Tibial artery (tissue), 4 donors: Measurements from ENCODE around the gene CCDC200.
"Not testable (repeated sequence)": the region's sequence is repeated elsewhere in the genome, so short reads cannot be mapped to it uniquely, and the experiment has no call there.

Experiments
- DNase-seq, 2 donors: peaks; one replicate each; pipeline ENCODE4 v3.0.0-alpha.2; 2019
- H3K27ac ChIP-seq, 2 donors: fragments of 200-600 bp; sonication (generic) in 1 of 2; 1 replicate in 1 of 2; 2 replicates in 1 of 2; pipeline ENCODE4 v1.5.1; 2018 to 2019; ENCODE audit warnings: mild to moderate bottlenecking in 1 of 2
- H3K27me3 ChIP-seq, 2 donors: fragments of 200-600 bp; sonication (generic) in 1 of 2; one replicate each; pipeline versions ENCODE4 v1.5.1 to v1.6.0; 2016 to 2019
- H3K36me3 ChIP-seq, 3 donors: fragments of 200-600 bp; sonication (generic) in 2 of 3; one replicate each; pipeline ENCODE4 v1.5.1; 2016 to 2019; ENCODE audit warnings: mild to moderate bottlenecking in 2 of 3
- H3K4me1 ChIP-seq, 4 donors: fragments of 200-600 bp; sonication (generic) in 2 of 4; 1 replicate in 3 of 4; 2 replicates in 1 of 4; pipeline ENCODE4 v1.5.1; 2016 to 2019
- H3K4me3 ChIP-seq, 2 donors: fragments of 200-600 bp; sonication (generic) in 1 of 2; 1 replicate in 1 of 2; 2 replicates in 1 of 2; pipeline ENCODE4 v1.5.1; 2018 to 2019; ENCODE audit warnings: mild to moderate bottlenecking in 2 of 2
- H3K9me3 ChIP-seq, 3 donors: fragments of 200-600 bp; sonication (generic) in 1 of 3; one replicate each; pipeline ENCODE4 v1.5.1; 2016 to 2019
- intact Hi-C: fragments of 100-400 bp; cut with DNase I; formaldehyde crosslinking; loops from one replicate; pipeline ENCODE4 v1.15.0; 2023; ENCODE audit warnings: low total_unique reads
- TF ChIP-seq, protein P1 (sequence below), 2 experiments: fragments of 200-600 bp in 1 of 2; fragments of 450-650 bp in 1 of 2; IDR thresholded peaks; one replicate each; pipeline ENCODE4 v1.5.1; 2017 to 2019; ENCODE audit warnings: antibody characterized with exemption in 2 of 2, mild to moderate bottlenecking in 1 of 2, moderate library complexity in 1 of 2

CCDC200 gene

DNA sequence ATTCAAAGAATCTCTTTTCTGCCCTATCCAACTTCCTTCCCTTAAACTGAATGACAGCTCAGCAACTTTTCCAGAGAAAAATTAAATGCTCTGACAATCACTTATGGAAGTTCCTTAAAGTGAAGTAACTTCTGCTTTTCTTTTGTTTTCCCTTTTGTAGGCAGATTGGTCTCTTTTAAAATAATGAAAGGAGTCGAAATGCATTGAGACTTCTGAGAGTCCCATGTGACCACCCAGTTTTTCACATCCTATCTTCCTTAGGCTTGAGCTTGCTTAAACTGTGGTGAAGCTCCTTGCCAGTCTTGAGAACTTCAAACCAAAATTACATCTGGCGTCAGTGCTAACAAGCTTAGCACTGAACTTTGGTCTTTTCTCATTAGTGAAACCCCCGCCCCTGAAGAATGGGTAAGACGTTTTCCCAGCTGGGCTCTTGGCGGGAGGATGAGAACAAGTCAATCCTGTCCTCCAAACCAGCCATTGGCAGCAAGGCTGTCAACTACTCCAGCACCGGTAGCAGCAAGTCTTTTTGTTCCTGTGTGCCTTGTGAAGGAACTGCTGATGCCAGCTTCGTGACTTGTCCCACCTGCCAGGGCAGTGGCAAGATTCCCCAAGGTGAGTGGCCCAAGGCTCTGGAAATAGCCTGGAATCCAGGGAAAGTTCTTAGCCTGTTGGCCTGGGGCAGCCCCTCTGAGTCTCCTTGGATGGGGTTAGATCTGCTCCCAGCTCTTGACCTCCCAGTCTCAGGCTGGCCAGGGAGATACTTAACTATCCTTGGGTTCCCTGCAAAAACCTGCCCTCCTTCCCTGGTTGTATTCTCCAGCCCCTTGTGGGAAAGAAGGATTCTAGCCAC, 15.6 kb downstream of the CCDC200 start:
- H3K4me3 ChIP-seq: peak overlapping the region; percentile 57 to 58
- intact Hi-C loops: loop anchor here (5.0 kb wide), 1 partner anchor 124 kb away; no protein-coding TSS in a partner anchor
- H3K9me3 ChIP-seq: no peaks in the 10 kb centered on the region
- H3K4me1 ChIP-seq: peaks cover 0 to 21% (median 17%) of the 10 kb centered on the region in 4 donors
- no peaks in the 10 kb centered on the region for H3K27me3 ChIP-seq
- peak overlapping the region; percentile 75 for H3K27ac ChIP-seq
- TF ChIP-seq, protein P1, sequence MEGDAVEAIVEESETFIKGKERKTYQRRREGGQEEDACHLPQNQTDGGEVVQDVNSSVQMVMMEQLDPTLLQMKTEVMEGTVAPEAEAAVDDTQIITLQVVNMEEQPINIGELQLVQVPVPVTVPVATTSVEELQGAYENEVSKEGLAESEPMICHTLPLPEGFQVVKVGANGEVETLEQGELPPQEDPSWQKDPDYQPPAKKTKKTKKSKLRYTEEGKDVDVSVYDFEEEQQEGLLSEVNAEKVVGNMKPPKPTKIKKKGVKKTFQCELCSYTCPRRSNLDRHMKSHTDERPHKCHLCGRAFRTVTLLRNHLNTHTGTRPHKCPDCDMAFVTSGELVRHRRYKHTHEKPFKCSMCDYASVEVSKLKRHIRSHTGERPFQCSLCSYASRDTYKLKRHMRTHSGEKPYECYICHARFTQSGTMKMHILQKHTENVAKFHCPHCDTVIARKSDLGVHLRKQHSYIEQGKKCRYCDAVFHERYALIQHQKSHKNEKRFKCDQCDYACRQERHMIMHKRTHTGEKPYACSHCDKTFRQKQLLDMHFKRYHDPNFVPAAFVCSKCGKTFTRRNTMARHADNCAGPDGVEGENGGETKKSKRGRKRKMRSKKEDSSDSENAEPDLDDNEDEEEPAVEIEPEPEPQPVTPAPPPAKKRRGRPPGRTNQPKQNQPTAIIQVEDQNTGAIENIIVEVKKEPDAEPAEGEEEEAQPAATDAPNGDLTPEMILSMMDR (IDR thresholded peaks at IDR 0.05): no peak
- H3K36me3 ChIP-seq: peaks cover 10 to 50% (median 40%) of the 10 kb centered on the region in 3 donors
- no peak for DNase-seq

DNA sequence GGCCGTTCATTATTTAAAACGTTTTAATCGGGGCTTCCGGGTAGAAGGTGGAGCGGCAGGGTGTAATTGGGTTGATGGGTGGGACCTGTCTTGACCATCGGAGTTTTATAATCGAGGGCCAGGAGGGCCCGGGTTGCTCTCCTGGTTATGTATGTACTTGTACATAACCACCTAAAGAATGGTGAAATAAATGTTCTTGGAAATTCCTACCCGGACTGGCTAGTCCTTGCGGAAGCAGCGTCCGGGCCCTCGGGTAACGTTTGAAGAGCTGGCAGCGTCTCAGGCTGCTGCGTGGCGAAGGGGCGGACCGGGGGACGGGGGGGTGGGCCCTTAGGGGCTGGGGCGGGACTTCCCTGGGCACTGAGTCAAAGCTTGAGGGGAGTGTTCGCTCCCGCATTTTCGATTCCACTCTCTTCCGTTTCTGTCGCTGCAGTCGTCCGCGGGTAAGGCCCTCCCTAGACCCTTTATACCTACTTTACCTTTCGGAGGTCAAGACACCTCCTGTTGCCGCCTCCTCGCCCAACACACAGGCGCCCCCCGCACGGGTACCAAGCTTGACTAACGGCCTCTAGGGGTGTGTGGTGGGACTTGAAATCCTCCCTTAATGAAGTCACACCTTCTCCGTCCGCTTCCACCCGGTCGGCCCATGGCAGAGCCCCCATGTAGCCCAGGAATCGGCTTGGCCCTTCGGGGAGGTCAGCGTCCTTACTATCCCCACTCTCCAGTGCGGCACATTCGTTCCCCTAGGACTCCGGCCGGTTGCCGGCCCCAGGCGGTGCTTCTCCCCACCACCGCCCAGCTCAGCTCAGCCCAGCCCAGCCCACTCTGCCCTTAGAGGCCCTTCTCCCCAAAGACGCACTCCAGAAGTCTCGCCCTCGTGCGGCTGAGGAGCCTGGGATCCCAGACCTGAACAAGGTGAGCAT, 16.7 kb downstream of the CCDC200 start, which contains the start of gene TMEM106A:
Gene TMEM106A (plus strand): TSS at position 396 of the 923 bp plus-strand sequence. CDS start 1,167 bp downstream, outside the sequence.
- DNase-seq: peak; percentile 79 to 89
- Histone ChIP-seq H3K4me1 (peaks cover 0 to 21% (median 17%) of the 10 kb centered on the region in 4 donors), H3K9me3 (no peaks in the 10 kb centered on the region), H3K27ac (peak within 1 kb of the TSS; percentile 75), H3K27me3 (no peaks in the 10 kb centered on the region), H3K4me3 (peak within 1 kb of the TSS; percentile 57 to 58), H3K36me3 (peaks cover 21 to 52% (median 42%) of the 10 kb centered on the region in 3 donors)
- TF ChIP-seq, protein P1 (IDR thresholded peaks at IDR 0.05): peak; percentile 27 to 43
- intact Hi-C loops: loop anchor here (5.0 kb wide), 1 partner anchor 126 kb away; no protein-coding TSS in a partner anchor

DNA sequence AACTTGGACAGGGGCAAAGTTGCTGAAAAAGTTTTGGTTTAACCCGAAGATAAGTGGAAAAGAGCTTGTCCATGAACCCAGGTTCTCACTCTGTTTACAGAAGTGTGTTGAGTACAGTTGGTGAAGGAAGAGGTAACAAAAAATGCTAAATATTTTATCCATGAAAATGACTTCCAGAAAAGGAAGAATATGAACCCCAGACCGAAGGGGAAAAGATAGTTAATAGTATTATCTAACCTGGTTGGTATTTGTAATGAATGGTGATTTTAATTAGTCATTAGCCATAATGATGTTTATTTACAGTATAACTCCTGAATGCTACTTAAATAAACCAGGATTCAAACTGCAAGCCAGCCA, 17.3 kb downstream of the CCDC200 start:
- TF ChIP-seq, protein P1 (IDR thresholded peaks at IDR 0.05): no peak
- Histone ChIP-seq H3K36me3 (peaks cover 23 to 52% (median 39%) of the 10 kb centered on the region in 3 donors), H3K27ac (peak overlapping the region; percentile 75), H3K4me3 (peak overlapping the region; percentile 57 to 58), H3K9me3 (no peaks in the 10 kb centered on the region), H3K27me3 (no peaks in the 10 kb centered on the region), H3K4me1 (peaks cover 0 to 21% (median 17%) of the 10 kb centered on the region in 4 donors)
- DNase-seq: no peak
- intact Hi-C loops: loop anchor here (5.0 kb wide), 1 partner anchor 126 kb away; no protein-coding TSS in a partner anchor

DNA sequence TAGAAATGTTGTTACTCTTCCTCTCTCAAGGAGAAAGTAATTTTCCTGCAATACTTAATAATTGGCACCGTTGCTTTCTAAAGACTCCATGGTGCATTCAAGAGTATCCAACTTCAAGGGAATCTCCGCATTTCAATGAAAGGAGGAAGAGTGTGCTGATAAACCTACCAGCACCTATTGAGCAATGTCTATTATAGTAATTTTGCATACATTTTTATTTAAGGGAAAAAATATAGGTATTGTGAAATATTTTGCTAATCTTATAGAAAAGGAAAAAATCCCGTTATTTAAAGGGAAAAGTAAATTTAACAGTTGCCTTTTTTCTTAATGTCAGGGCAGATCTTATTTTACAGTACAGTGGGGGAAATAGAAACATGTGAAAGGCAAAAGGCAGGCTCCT, 17.8 kb downstream of the CCDC200 start:
- H3K36me3 ChIP-seq: peaks cover 23 to 52% (median 37%) of the 10 kb centered on the region in 3 donors
- no peak overlapping the region for H3K4me3 ChIP-seq
- DNase-seq: no peak
- peaks cover 0 to 21% (median 17%) of the 10 kb centered on the region in 4 donors for H3K4me1 ChIP-seq
- H3K27me3 ChIP-seq: no peaks in the 10 kb centered on the region
- H3K27ac ChIP-seq: peak overlapping the region; percentile 75
- intact Hi-C loops: loop anchor here (5.0 kb wide), 1 partner anchor 127 kb away; no protein-coding TSS in a partner anchor
- TF ChIP-seq, protein P1 (IDR thresholded peaks at IDR 0.05): no peak
- H3K9me3 ChIP-seq: no peaks in the 10 kb centered on the region

DNA sequence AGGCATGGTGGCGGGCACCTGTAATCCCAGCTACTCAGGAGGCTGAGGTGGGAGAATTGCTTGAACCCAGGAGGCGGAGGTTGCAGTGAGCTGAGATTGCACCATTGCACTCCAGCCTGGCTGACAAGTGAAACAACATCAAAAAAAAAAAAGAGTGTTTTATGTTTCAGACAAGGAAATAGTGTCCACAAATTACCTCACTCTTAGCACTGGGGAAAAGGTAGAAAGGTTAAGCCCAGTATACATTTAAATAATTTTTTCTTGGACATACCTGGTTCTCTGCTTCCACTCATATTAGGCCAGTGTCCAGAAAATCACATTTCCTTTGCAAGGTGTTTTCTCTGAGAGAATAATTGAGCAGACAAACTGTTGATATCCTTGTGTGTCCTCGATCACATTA, 25.4 kb downstream of the CCDC200 start:
- H3K27me3 ChIP-seq, H3K4me1 ChIP-seq, H3K27ac ChIP-seq, H3K4me3 ChIP-seq, H3K9me3 ChIP-seq, DNase-seq, intact Hi-C loops: not testable (repeated sequence)
- H3K36me3 ChIP-seq: peaks cover 87 to 100% (median 95%) of the 10 kb centered on the region in 3 donors
